NCI-H1930 (cell line): Measurements from ENCODE around the gene HES7.
"Not testable (repeated sequence)": the region's sequence is repeated elsewhere in the genome, so short reads cannot be mapped to it uniquely, and the experiment has no call there.

Source experiments
- DNase-seq, 2 experiments: peaks; one replicate each; lab custom pipeline; 2025; lab: John Stamatoyannopoulos, UW

The HES7 gene

GRCh38 chr17:8122422-8122923, 1.4 kb downstream of the HES7 start:
- no peak for DNase-seq

- peak; percentile 74 to 89 for DNase-seq
These were observed 2.1 kb downstream of the HES7 start for GRCh38 chr17:8121681-8122421.

- no peak for DNase-seq
These were observed 2.6 kb downstream of the HES7 start for GRCh38 chr17:8121407-8121680.

- peak; percentile 81 to 83 for DNase-seq
These were observed 3.1 kb downstream of the HES7 start for GRCh38 chr17:8120520-8121406.

GRCh38 chr17:8119581-8120519, 4.1 kb downstream of the HES7 start:
- DNase-seq = peak; percentile 88 to 93

GRCh38 chr17:8118769-8119580, 4.9 kb downstream of the HES7 start:
- peak; percentile 66 to 87 for DNase-seq

- no peak for DNase-seq
These were observed 5.7 kb downstream of the HES7 start, which contains the start of gene ALOXE3 for GRCh38 chr17:8117980-8118768. Gene ALOXE3 (minus strand): TSS chr17:8118514. CDS start chr17:8117990, 524 bp downstream.

- no peak for DNase-seq
These were observed 6.4 kb downstream of the HES7 start for GRCh38 chr17:8117367-8117979.

GRCh38 chr17:8116776-8117175, 7.1 kb downstream of the HES7 start:
- no peak for DNase-seq

GRCh38 chr17:8110907-8111306, 13.0 kb downstream of the HES7 start:
- no peak for DNase-seq

GRCh38 chr17:8110456-8110804, 13.5 kb downstream of the HES7 start:
- DNase-seq = no peak

- DNase-seq = peak; percentile 66 to 78
These were observed 14.0 kb downstream of the HES7 start for GRCh38 chr17:8109661-8110455.

GRCh38 chr17:8108972-8109660, 14.8 kb downstream of the HES7 start:
- no peak for DNase-seq

GRCh38 chr17:8106980-8107379, 16.9 kb downstream of the HES7 start:
- not testable (repeated sequence) for DNase-seq

- DNase-seq = no peak
These were observed 17.9 kb downstream of the HES7 start for GRCh38 chr17:8105957-8106398.

GRCh38 chr17:8104911-8105310, 19.0 kb downstream of the HES7 start:
- no peak for DNase-seq

- no peak for DNase-seq
These were observed 20.4 kb downstream of the HES7 start for GRCh38 chr17:8103549-8103948.

- no peak for DNase-seq
These were observed 22.2 kb downstream of the HES7 start for GRCh38 chr17:8101721-8102120.
